Lower lobe of right lung (tissue), 2 donors: ENCODE results near the gene SASH1. TPM values are rescaled to one million over a fixed set of nuclear protein-coding genes. Genes with fewer than 3 reads are reported as not detected.

Source experiments
- ATAC-seq, 2 donors: fragments of 200-7000 bp; cut with Tn5 transposase; one replicate each; pipeline ENCODE4 v1.9.1; 2020 to 2022; ENCODE audit warnings: mild to moderate bottlenecking in 2 of 2, moderate library complexity in 2 of 2
- DNase-seq: peaks from one replicate; pipeline ENCODE4 v3.0.0-alpha.2; 2020
- H3K27ac ChIP-seq: fragments of 200-600 bp; one replicate; pipeline ENCODE4 v1.8.0; 2022
- H3K27me3 ChIP-seq: fragments of 200-600 bp; one replicate; pipeline ENCODE4 v1.8.0; 2022; ENCODE audit warnings: low read depth
- H3K36me3 ChIP-seq: fragments of 200-600 bp; one replicate; pipeline ENCODE4 v1.8.0; 2022; ENCODE audit warnings: mild to moderate bottlenecking
- H3K4me1 ChIP-seq: fragments of 200-600 bp; one replicate; pipeline ENCODE4 v1.8.0; 2022
- H3K4me3 ChIP-seq: fragments of 200-600 bp; one replicate; pipeline ENCODE4 v1.8.0; 2022; ENCODE audit warnings: mild to moderate bottlenecking
- H3K9me3 ChIP-seq: fragments of 200-600 bp; one replicate; pipeline ENCODE4 v1.8.0; 2022
- intact Hi-C: fragments of 100-400 bp; cut with DNase I; formaldehyde crosslinking; loops from one replicate; pipeline ENCODE4 v1.11.0; 2022
- total RNA-seq: library from RNA; stranded (reverse); fragmentation: NEBNext Ultra II Directional; extraction: Animal tissue kit (Norgen Biotek cat#: 25700); gene quantifications from one replicate; pipeline ENCODE4 v1.2.1, GENCODE V29; 2021
- TF ChIP-seq, protein P1 (sequence below): fragments of 200-600 bp; IDR thresholded peaks from one replicate; pipeline ENCODE4 v1.8.0; 2022; ENCODE audit warnings: antibody characterized with exemption, mild to moderate bottlenecking
- donor health status: DM: no; HTN: yes; CAD: no; lungs with severe emphysema.

Gene SASH1
- total RNA-seq, 1 donor from 2014 or later = 103 TPM

DNA sequence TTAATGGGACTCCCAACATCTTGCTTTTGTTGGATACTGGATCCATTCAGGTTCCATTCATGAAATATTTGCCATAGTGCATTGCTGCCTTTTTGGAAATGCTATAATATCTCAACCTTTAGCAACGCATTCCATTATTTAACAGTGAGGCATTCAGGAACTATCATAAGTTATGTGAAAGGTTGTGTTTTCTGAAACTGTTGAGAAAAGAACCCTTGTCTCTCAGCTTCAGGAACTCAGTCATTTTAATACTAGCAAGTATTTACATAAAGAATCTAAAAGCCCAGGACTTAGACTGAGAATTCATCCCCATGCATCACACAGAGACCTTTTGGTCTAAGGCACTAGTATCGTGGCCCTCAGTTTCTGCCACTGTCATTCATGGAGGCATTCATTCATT lies 24.9 kb upstream of the SASH1 start:
- H3K36me3 ChIP-seq = no peaks in the 10 kb centered on the region
- no peak overlapping the region for H3K4me3 ChIP-seq
- H3K4me1 ChIP-seq = no peaks in the 10 kb centered on the region
- DNase-seq (no peak), ATAC-seq (no peak)
- intact Hi-C loops = no loop called here
- H3K9me3 ChIP-seq = no peaks in the 10 kb centered on the region
- H3K27me3 ChIP-seq = no peaks in the 10 kb centered on the region
- no peak overlapping the region for H3K27ac ChIP-seq
- TF ChIP-seq, protein P1, sequence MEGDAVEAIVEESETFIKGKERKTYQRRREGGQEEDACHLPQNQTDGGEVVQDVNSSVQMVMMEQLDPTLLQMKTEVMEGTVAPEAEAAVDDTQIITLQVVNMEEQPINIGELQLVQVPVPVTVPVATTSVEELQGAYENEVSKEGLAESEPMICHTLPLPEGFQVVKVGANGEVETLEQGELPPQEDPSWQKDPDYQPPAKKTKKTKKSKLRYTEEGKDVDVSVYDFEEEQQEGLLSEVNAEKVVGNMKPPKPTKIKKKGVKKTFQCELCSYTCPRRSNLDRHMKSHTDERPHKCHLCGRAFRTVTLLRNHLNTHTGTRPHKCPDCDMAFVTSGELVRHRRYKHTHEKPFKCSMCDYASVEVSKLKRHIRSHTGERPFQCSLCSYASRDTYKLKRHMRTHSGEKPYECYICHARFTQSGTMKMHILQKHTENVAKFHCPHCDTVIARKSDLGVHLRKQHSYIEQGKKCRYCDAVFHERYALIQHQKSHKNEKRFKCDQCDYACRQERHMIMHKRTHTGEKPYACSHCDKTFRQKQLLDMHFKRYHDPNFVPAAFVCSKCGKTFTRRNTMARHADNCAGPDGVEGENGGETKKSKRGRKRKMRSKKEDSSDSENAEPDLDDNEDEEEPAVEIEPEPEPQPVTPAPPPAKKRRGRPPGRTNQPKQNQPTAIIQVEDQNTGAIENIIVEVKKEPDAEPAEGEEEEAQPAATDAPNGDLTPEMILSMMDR = no peak

DNA sequence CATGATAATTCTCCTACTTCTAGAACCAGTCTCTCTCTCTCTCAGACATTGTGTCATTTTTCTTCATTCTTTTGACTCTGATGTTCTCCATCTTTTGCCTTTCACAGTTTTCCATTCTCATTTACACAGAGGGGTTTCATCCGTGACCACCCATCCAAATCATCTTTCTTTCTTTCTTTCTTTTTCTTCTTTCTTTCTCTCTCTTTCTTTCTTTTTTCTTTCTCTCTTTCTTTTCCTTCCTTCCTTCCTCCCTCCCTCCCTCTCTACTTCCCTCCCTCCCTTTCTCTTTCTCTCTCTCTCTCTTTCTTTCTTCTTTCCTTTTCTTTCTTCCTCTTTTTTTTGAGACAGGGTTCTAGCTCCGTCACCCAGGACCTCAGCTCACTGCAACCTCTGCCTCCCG lies 19.9 kb upstream of the SASH1 start:
- ATAC-seq = no peak
- H3K4me3 ChIP-seq = no peak overlapping the region
- no peaks in the 10 kb centered on the region for H3K9me3 ChIP-seq
- no peaks in the 10 kb centered on the region for H3K27me3 ChIP-seq
- TF ChIP-seq, protein P1 = no peak
- no peaks in the 10 kb centered on the region for H3K4me1 ChIP-seq
- H3K27ac ChIP-seq = no peak overlapping the region
- DNase-seq = no peak
- intact Hi-C loops = no loop called here
- no peaks in the 10 kb centered on the region for H3K36me3 ChIP-seq

DNA sequence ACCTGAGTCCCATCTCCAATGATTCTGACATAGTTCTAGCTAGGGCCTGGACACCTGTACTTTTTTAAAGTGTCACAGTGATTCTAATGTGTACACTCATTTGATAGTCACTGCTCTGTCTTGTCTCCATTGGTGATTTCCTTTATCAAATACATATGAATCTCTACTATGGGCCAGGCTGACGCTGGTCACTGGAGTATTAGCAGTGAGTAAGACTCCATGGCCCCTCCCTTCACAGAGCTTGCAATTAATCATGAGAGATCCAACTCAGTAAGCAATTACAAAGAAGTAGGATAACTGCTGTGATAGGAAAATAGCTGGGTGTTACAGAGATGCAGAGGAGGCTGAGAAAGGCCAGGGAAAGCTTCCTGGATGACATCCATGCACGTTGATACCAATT lies 19.3 kb upstream of the SASH1 start:
- intact Hi-C loops = no loop called here
- Histone ChIP-seq H3K27me3 (no peaks in the 10 kb centered on the region), H3K9me3 (no peaks in the 10 kb centered on the region), H3K4me1 (no peaks in the 10 kb centered on the region), H3K27ac (no peak overlapping the region), H3K36me3 (no peaks in the 10 kb centered on the region), H3K4me3 (no peak overlapping the region)
- ATAC-seq (no peak), DNase-seq (no peak)
- TF ChIP-seq, protein P1 = no peak

DNA sequence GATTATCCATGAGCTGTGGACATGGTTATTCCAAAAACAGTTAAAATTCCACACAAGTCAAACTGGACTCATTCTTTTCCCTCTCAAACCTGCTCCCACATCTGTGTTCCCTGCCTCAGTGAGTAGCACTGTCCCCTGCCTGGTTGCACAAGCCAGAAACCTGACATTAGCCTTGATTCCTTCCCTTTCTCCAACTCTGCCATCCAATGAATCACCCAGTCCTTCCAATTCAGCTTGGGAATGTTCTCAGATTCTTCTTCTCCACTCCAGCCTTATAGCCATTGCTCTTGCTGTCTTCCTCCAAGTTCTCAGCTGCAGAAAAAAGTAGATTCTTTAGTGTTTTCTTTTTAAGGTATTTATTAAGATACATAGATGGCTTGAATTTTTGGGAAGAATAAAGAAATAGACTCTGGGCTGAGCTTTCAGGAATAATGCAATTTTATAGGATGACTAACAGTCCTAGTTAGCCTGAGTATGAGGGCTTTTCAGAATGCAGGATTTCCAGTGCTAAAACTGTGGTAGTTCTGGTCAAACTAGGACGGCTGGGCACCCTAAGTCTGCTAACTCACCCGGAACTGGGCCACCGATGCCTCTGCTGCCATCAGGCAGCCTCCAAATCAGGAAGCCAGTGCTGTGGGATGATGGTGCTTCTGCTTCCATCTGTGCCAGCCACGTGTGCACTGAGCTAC lies 18.2 kb upstream of the SASH1 start:
- H3K27me3 ChIP-seq = no peaks in the 10 kb centered on the region
- peaks cover 6% of the 10 kb centered on the region for H3K4me1 ChIP-seq
- no peak for DNase-seq
- H3K36me3 ChIP-seq = no peaks in the 10 kb centered on the region
- peak; percentile 47 to 56 for ATAC-seq
- H3K9me3 ChIP-seq = no peaks in the 10 kb centered on the region
- no peak overlapping the region for H3K27ac ChIP-seq
- H3K4me3 ChIP-seq = no peak overlapping the region
- TF ChIP-seq, protein P1 = no peak
- intact Hi-C loops = no loop called here

DNA sequence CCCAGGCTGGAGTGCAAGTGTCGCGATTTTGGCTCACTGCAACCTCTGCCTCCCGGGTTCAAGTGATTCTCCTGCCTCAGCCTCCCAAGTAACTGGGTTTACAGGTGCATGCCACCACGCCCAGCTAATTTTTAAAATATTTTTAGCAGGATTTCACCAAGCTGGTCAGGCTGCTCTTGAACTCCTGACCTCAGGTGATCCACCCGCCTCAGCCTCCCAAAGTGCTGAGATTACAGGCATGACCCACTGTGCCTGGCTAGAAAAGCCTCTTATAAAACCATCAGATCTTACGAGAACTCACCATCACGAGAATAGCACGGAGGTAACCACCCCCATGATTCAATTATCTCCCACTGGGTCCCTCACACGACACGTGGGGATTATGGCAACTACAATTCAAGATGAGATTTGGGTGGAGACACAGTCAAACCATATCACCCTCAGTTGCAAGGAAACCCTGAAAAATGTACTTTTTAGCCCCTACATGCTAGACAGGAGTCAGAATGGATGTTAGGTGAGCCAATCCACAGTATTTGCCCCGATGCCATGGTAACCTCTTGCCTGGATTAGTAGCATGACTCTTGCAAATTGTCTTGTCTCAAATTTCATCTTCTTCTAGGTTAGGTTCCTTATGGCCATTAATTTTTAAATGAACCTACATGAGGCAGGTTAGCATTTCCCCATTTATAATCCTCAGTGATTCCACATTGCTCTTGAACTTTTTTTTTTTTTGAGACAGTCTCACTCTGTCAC lies 17.1 kb upstream of the SASH1 start:
- DNase-seq = no peak
- ATAC-seq = no peak
- H3K27ac ChIP-seq = no peak overlapping the region
- intact Hi-C loops = no loop called here
- H3K9me3 ChIP-seq = no peaks in the 10 kb centered on the region
- H3K4me3 ChIP-seq = no peak overlapping the region
- no peaks in the 10 kb centered on the region for H3K36me3 ChIP-seq
- peaks cover 14% of the 10 kb centered on the region for H3K4me1 ChIP-seq
- TF ChIP-seq, protein P1 = no peak
- H3K27me3 ChIP-seq = no peaks in the 10 kb centered on the region
